Fibroblast of lung (primary cell): ENCODE results near the gene ZNF138. TPM values are rescaled to one million over a fixed set of nuclear protein-coding genes. Genes with fewer than 3 reads are reported as not detected.

Source experiments
- DNase-seq, 2 donors: peaks; one replicate each; pipeline versions ENCODE4 v3.0.0 to v3.0.0-alpha.2; 2010; ENCODE audit warnings: low read depth in 2 of 2
- H2AFZ ChIP-seq: 2 replicates; pipeline ENCODE4 v1.5.1; 2012; ENCODE audit warnings: low read length, control low read depth, inconsistent platforms
- H3K27ac ChIP-seq: 2 replicates; pipeline ENCODE4 v1.5.1; 2011; ENCODE audit warnings: low read length, control low read depth; ENCODE audit not compliant: insufficient read depth
- H3K27me3 ChIP-seq: 2 replicates; pipeline ENCODE4 v1.5.1; 2011; ENCODE audit warnings: mild to moderate bottlenecking, low read length; ENCODE audit not compliant: control insufficient read depth, insufficient read depth
- H3K36me3 ChIP-seq: 2 replicates; pipeline ENCODE4 v1.5.1; 2011; ENCODE audit warnings: low read length; ENCODE audit not compliant: control insufficient read depth, insufficient read depth
- H3K4me1 ChIP-seq: 2 replicates; pipeline ENCODE4 v1.5.1; 2011; ENCODE audit warnings: low read length; ENCODE audit not compliant: control insufficient read depth, insufficient read depth; ENCODE audit errors: extremely low read depth
- H3K4me2 ChIP-seq: 2 replicates; pipeline ENCODE4 v1.5.1; 2011; ENCODE audit warnings: low read length, control low read depth; ENCODE audit not compliant: insufficient read depth; ENCODE audit errors: extremely low read depth
- H3K4me3 ChIP-seq, 4 experiments: fragments of 200-600 bp in 1 of 4; sonication (generic) in 1 of 4; replicated peaks in 1 of 4; 2 replicates each; pipeline ENCODE4 v1.5.1; 2011 to 2016; ENCODE audit warnings: low read length in 4 of 4, low read depth in 3 of 4, mild to moderate bottlenecking in 3 of 4, control low read depth in 2 of 4, inconsistent platforms in 1 of 4, mixed read lengths in 1 of 4; ENCODE audit not compliant: insufficient read depth in 1 of 4; ENCODE audit errors: control extremely low read depth in 1 of 4
- H3K79me2 ChIP-seq: 2 replicates; pipeline ENCODE4 v1.5.1; 2012; ENCODE audit warnings: mild to moderate bottlenecking, low read length, inconsistent platforms; ENCODE audit not compliant: control insufficient read depth, insufficient read depth
- H3K9ac ChIP-seq: 2 replicates; pipeline ENCODE4 v1.5.1; 2011; ENCODE audit warnings: mild to moderate bottlenecking, low read length, control low read depth; ENCODE audit not compliant: insufficient read depth
- H3K9me3 ChIP-seq: 2 replicates; pipeline ENCODE4 v1.5.1; 2012; ENCODE audit warnings: low read depth, low read length; ENCODE audit not compliant: control insufficient read depth, insufficient read depth
- H4K20me1 ChIP-seq: 2 replicates; pipeline ENCODE4 v1.5.1; 2011; ENCODE audit warnings: low read length; ENCODE audit not compliant: control insufficient read depth, insufficient read depth; ENCODE audit errors: extremely low read depth
- CTCF ChIP-seq, 2 donors: IDR thresholded peaks in 1 of 2; conservative IDR thresholded peaks in 1 of 2; 1 replicate in 1 of 2; 2 replicates in 1 of 2; pipeline ENCODE4 v1.5.1; 2011 to 2012; ENCODE audit warnings: low read length in 2 of 2, control low read depth in 1 of 2, inconsistent platforms in 1 of 2, low read depth in 1 of 2, mild to moderate bottlenecking in 1 of 2
- EZH2 ChIP-seq: IDR thresholded peaks from 2 replicates; pipeline ENCODE4 v1.5.1; 2012; ENCODE audit warnings: low read length, control low read depth, mild to moderate bottlenecking; ENCODE audit errors: missing control alignments
- polyA plus RNA-seq, 2 donors: library from polyadenylated mRNA; depleted of rRNA in 1 of 2; stranded (reverse) in 1 of 2; unstranded in 1 of 2; fragments of >200 nt; gene quantifications; 2 replicates each; pipeline ENCODE4 v1.2.1, GENCODE V29; 2011 to 2012; ENCODE audit warnings: missing spikeins in 1 of 2
- total RNA-seq: library from RNA; depleted of rRNA; stranded (reverse); fragments of >200 nt; gene quantifications from 2 replicates; pipeline ENCODE4 v1.2.1, GENCODE V29; 2014

Gene ZNF138
- total and polyA plus RNA-seq, 2 donors (not counting 1 experiment from before 2014, with no cell fraction given) = 3.3 to 4.1 TPM

DNA sequence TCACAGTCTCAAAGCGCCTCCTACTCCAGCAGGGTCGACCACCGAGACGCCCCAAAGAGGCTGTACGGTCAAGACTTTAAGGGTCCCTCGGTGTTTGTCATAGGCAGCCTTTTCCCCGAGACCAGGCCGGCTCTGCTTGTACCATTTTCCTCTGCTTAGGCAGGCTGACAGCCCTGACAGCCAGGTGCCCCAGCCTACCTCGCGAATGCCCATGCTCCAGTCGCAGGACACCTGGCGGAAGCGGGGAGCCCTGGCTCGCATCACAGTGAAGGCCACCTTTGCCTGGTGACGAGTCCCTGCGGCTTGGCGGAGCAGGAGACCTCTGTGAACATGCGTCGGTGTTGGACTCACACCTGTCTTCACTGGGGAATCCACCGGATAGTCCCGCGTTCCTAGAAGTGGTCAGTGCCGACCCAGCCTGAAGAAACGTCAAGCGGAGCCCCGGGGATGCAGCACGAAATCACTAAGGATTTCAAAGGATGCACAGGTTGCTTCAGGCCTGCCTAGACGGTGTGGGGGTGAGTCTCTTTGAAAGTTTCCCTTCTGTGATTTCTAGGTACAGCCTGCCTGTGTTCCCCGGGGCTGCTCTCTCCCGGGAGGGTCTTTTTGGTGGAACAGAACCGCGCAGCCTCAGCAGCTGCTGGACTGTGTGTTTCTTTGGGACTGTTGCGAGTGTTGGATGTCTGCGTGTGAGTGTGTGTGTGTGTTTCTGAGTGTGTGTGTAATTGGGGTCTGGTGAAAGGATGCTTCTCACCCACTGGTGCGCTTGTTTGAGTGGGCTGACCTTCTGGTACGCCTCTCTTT is 78.3 kb downstream of the ZNF138 start:
- Histone ChIP-seq H2AFZ (no peak overlapping the region), H3K4me1 (no peaks in the 10 kb centered on the region), H3K9me3 (no peaks in the 10 kb centered on the region), H3K27ac (no peak overlapping the region), H3K27me3 (no peaks in the 10 kb centered on the region), H3K4me3 (no peak overlapping the region), H4K20me1 (no peaks in the 10 kb centered on the region), H3K9ac (no peak overlapping the region), H3K79me2 (no peaks in the 10 kb centered on the region), H3K4me2 (no peak overlapping the region), H3K36me3 (no peaks in the 10 kb centered on the region)
- no peak for DNase-seq
- TF ChIP-seq CTCF (conservative IDR thresholded peaks at IDR 0.05 in 1 of 2, IDR thresholded peaks at IDR 0.05 in 1 of 2; ENCODE audit: low read depth in 1 of 2, low read length in 2 of 2) (no peak), EZH2 (no peak)

DNA sequence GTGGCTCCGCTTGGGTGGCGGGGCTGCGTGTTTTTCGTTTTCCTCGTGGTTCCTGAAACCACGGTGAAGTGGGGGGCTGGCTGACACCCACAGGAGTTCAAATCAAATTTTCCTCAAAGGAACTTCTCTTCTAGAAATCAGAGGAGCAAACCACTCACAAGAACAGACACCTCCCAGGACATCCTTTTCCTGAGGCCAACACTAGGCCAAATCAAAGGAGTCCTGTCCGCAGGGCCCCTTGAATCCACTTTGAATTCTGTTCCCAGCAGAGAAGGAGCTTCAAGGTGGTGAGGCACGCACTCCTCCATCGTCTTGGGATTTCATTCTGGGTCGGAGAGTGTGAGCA is 78.9 kb downstream of the ZNF138 start:
- H3K27ac ChIP-seq = no peak overlapping the region
- no peak overlapping the region for H3K4me2 ChIP-seq
- no peak overlapping the region for H2AFZ ChIP-seq
- H4K20me1 ChIP-seq = no peaks in the 10 kb centered on the region
- TF ChIP-seq CTCF (conservative IDR thresholded peaks at IDR 0.05 in 1 of 2, IDR thresholded peaks at IDR 0.05 in 1 of 2; ENCODE audit: low read depth in 1 of 2, low read length in 2 of 2) = no peak
- TF ChIP-seq EZH2 = no peak
- no peaks in the 10 kb centered on the region for H3K27me3 ChIP-seq
- no peaks in the 10 kb centered on the region for H3K4me1 ChIP-seq
- DNase-seq = no peak
- no peaks in the 10 kb centered on the region for H3K9me3 ChIP-seq
- H3K36me3 ChIP-seq = no peaks in the 10 kb centered on the region
- no peak overlapping the region for H3K4me3 ChIP-seq
- H3K9ac ChIP-seq = no peak overlapping the region
- no peaks in the 10 kb centered on the region for H3K79me2 ChIP-seq

- Histone ChIP-seq H3K9me3 (no peaks in the 10 kb centered on the region), H3K9ac (no peak overlapping the region), H3K27me3 (no peaks in the 10 kb centered on the region), H3K4me3 (no peak overlapping the region), H4K20me1 (no peaks in the 10 kb centered on the region), H3K4me1 (no peaks in the 10 kb centered on the region), H3K4me2 (no peak overlapping the region), H3K36me3 (no peaks in the 10 kb centered on the region), H3K79me2 (no peaks in the 10 kb centered on the region), H3K27ac (no peak overlapping the region), H2AFZ (no peak overlapping the region)
- TF ChIP-seq EZH2 = no peak
- TF ChIP-seq CTCF (conservative IDR thresholded peaks at IDR 0.05 in 1 of 2, IDR thresholded peaks at IDR 0.05 in 1 of 2; ENCODE audit: low read depth in 1 of 2, low read length in 2 of 2) = no peak
- no peak for DNase-seq
These were observed 79.3 kb downstream of the ZNF138 start for GRCh38 chr7:64873517-64873916.
